ENCODE results near the gene DROSHA.

The DROSHA gene

GRCh38 chr5:31485376-31486207, 46.3 kb downstream of the DROSHA start:
- Histone ChIP-seq H3K4me3 (ENCODE audit: low read depth, low read length) (no peak overlapping the region), H3K36me3 (replicated peaks) (peaks cover 5% of the 10 kb centered on the region), H3K27ac (no peak overlapping the region), H3K27me3 (replicated peaks) (no peaks in the 10 kb centered on the region)
- TF ChIP-seq CTCF (IDR thresholded peaks at IDR 0.05; ENCODE audit: low read depth, low read length, missing control alignments) = no peak
- DNase-seq = no peak
- in situ Hi-C loops (cut with HindIII; ENCODE audit: low pct_ligation_motif_present, low sequenced_read_pairs) = no loop called here

GRCh38 chr5:31481531-31482165, 50.2 kb downstream of the DROSHA start:
- Histone ChIP-seq H3K27me3 (replicated peaks) (no peaks in the 10 kb centered on the region), H3K4me3 (ENCODE audit: low read depth, low read length) (no peak overlapping the region), H3K27ac (no peak overlapping the region), H3K36me3 (replicated peaks) (no peaks in the 10 kb centered on the region)
- no peak for DNase-seq
- in situ Hi-C loops (cut with HindIII; ENCODE audit: low pct_ligation_motif_present, low sequenced_read_pairs) = no loop called here
- no peak for TF ChIP-seq CTCF (IDR thresholded peaks at IDR 0.05; ENCODE audit: low read depth, low read length, missing control alignments)

GRCh38 chr5:31479706-31480105, 52.2 kb downstream of the DROSHA start:
- no peak for TF ChIP-seq CTCF (IDR thresholded peaks at IDR 0.05; ENCODE audit: low read depth, low read length, missing control alignments)
- DNase-seq = no peak
- no peak overlapping the region for H3K4me3 ChIP-seq (ENCODE audit: low read depth, low read length)
- no peak overlapping the region for H3K27ac ChIP-seq
- H3K36me3 ChIP-seq (replicated peaks) = peaks cover 4% of the 10 kb centered on the region
- in situ Hi-C loops (cut with HindIII; ENCODE audit: low pct_ligation_motif_present, low sequenced_read_pairs) = no loop called here
- no peaks in the 10 kb centered on the region for H3K27me3 ChIP-seq (replicated peaks)

GRCh38 chr5:31478901-31479300, 53.0 kb downstream of the DROSHA start:
- in situ Hi-C loops (cut with HindIII; ENCODE audit: low pct_ligation_motif_present, low sequenced_read_pairs) = no loop called here
- Histone ChIP-seq H3K4me3 (ENCODE audit: low read depth, low read length) (no peak overlapping the region), H3K27me3 (replicated peaks) (no peaks in the 10 kb centered on the region), H3K27ac (no peak overlapping the region), H3K36me3 (replicated peaks) (peaks cover 4% of the 10 kb centered on the region)
- no peak for DNase-seq
- no peak for TF ChIP-seq CTCF (IDR thresholded peaks at IDR 0.05; ENCODE audit: low read depth, low read length, missing control alignments)

GRCh38 chr5:31477971-31478370, 53.9 kb downstream of the DROSHA start:
- no peaks in the 10 kb centered on the region for H3K27me3 ChIP-seq (replicated peaks)
- H3K4me3 ChIP-seq (ENCODE audit: low read depth, low read length) = no peak overlapping the region
- TF ChIP-seq CTCF (IDR thresholded peaks at IDR 0.05; ENCODE audit: low read depth, low read length, missing control alignments) = no peak
- peaks cover 8% of the 10 kb centered on the region for H3K36me3 ChIP-seq (replicated peaks)
- DNase-seq = no peak
- in situ Hi-C loops (cut with HindIII; ENCODE audit: low pct_ligation_motif_present, low sequenced_read_pairs) = no loop called here
- no peak overlapping the region for H3K27ac ChIP-seq

All from brain microvascular endothelial cell (primary cell).